GM12873 (cell line): ENCODE results near the gene USP3.

Experiments used
- TF ChIP-seq, protein P1 (sequence below): IDR thresholded peaks from 2 replicates; pipeline ENCODE4 v1.5.1; 2012; ENCODE audit warnings: low read depth, mild to moderate bottlenecking, moderate library complexity, low read length, control low read depth; ENCODE audit not compliant: insufficient read depth; ENCODE audit errors: missing control alignments

Gene USP3

GRCh38 chr15:63461230-63461985 is 43.0 kb upstream of the USP3 start:
- TF ChIP-seq, protein P1, sequence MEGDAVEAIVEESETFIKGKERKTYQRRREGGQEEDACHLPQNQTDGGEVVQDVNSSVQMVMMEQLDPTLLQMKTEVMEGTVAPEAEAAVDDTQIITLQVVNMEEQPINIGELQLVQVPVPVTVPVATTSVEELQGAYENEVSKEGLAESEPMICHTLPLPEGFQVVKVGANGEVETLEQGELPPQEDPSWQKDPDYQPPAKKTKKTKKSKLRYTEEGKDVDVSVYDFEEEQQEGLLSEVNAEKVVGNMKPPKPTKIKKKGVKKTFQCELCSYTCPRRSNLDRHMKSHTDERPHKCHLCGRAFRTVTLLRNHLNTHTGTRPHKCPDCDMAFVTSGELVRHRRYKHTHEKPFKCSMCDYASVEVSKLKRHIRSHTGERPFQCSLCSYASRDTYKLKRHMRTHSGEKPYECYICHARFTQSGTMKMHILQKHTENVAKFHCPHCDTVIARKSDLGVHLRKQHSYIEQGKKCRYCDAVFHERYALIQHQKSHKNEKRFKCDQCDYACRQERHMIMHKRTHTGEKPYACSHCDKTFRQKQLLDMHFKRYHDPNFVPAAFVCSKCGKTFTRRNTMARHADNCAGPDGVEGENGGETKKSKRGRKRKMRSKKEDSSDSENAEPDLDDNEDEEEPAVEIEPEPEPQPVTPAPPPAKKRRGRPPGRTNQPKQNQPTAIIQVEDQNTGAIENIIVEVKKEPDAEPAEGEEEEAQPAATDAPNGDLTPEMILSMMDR: no peak

- TF ChIP-seq, protein P1: no peak
Measured at GRCh38 chr15:63462088-63462487, 42.3 kb upstream of the USP3 start.

GRCh38 chr15:63463036-63463435 is 41.4 kb upstream of the USP3 start:
- TF ChIP-seq, protein P1: no peak

GRCh38 chr15:63463793-63464192 is 40.6 kb upstream of the USP3 start:
- TF ChIP-seq, protein P1: no peak

DNA sequence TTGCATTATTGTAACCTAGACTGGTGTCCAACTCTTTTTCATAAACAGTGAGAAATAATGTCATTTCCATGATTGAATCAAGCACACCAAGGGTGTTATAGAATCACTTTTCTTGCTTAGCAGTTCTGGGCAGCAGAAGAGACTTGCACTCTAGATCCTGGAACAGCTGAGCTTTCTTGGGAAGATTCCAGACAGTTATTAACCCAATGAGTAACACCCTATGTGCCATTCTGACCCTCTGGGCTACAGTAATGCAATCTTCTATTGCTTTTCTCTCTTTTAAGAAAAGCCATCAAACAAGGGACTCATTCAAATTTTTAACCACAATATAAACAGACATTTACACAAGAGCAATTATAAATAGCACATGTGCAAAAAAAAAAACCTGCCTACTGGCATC is 39.3 kb upstream of the USP3 start:
- TF ChIP-seq, protein P1: no peak

GRCh38 chr15:63466378-63467192 is 37.8 kb upstream of the USP3 start:
- TF ChIP-seq, protein P1: peak; percentile 77

DNA sequence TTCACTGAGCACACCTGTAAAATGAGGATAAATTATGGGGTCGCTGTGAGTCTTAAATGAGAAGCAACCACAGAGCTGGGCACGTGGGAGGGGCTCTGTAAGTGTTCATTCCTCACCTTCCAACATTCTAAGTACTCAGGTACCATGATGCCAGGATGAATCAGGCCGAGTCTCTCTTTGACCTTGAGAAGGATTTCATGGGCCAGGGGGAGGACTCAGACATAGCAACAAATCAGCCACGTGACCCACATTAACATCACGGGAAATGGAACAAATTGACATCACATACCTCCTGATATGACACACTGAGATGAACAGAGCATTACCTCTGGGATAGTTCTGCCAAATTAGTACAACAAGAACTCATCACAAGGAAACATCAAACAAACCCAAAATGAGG is 35.2 kb upstream of the USP3 start:
- TF ChIP-seq, protein P1: no peak
